Stimulated activated naive CD8-positive, alpha-beta T cell treated with anti-CD3 and anti-CD28 coated beads, Interleukin-15, Interleukin-2, amounts not matched to agents 100 U/mL and 50 U/mL, for 24 hours (primary cell): ENCODE results near the gene PMM1.
A peak's percentile ranks its signal among the peaks of the same experiment; 100 is the strongest.
"Not testable (repeated sequence)": the region's sequence is repeated elsewhere in the genome, so short reads cannot be mapped to it uniquely, and the experiment has no call there.

Experiments
- ATAC-seq: fragments of 150-1000 bp; cut with Tn5 transposase; one replicate; pipeline ENCODE4 v1.10.0; 2021
- DNase-seq: peaks from one replicate; pipeline ENCODE4 v3.0.0; 2021

PMM1 gene

DNA sequence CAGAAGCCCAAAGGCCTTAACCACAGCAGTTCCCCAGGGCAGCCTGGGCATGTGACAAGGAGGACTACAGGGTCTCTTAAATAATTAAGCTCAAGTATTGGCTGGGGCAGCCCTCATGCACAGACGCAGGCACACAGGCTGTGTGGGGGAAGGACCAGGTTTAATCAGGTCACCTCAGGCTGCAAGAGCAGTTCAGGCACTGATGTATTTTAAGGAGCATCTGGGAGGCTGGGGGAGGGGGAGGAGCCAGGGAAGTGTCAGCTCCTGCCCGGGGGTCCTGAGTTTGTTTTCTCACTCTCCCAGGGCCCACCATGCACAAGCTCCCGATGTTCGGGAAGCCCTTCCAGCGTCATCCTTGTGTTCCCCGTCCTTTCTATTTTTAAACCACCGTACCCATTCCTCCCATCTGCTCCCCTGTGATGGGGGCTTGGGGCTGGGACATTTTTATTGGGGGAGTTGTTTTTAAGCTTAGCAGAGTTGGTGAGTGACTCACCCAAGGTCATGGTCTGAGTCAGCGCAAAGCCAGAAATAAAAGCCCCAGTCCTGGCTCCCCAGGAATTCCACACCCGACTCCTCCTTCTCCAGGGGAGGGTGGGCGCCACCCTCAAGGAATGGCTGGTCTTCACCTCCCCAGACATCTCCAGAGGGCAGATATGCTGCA, 26.5 kb downstream of the PMM1 start:
- DNase-seq = no peak
- ATAC-seq = no peak

DNA sequence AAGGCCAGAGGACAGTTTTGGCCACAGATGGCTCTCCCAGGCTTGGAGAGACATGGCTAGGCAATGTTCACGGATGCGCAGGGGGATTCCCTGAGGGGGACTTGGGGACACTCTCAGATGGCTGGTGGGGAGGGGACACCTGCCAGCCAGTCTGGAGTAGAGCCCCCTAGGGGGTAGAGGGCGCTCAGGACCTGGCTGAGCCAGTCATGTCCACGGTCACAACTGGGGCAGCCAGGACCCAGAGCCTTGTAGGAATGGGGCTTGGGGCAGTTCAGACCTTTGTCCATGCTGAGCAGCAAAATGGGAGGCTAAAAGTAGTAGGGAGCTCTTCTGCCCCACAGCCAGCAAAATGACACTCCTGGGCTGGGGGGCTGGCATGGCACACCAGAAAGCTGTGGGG, 27.2 kb downstream of the PMM1 start:
- DNase-seq = no peak
- ATAC-seq = no peak

DNA sequence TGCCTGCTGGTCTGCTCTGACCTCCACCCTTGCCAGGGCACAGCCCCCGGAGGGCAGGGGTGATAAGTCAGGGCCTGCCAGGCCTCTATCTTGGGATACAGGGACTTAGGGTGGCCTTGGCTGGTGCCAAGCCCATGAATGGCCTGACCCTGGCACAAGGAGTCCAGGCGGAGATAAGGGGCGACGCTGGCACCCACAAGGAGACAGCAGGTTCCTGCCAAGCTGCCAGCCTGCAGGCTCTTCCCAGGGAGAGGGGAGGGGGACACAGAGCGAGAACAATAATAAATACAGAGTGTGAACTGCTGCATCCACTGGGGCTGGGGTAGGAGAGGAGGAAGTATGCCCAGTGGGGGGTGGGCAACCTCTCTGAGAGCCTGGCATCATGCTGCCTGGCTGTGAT, 27.9 kb downstream of the PMM1 start:
- no peak for DNase-seq
- ATAC-seq = no peak

DNA sequence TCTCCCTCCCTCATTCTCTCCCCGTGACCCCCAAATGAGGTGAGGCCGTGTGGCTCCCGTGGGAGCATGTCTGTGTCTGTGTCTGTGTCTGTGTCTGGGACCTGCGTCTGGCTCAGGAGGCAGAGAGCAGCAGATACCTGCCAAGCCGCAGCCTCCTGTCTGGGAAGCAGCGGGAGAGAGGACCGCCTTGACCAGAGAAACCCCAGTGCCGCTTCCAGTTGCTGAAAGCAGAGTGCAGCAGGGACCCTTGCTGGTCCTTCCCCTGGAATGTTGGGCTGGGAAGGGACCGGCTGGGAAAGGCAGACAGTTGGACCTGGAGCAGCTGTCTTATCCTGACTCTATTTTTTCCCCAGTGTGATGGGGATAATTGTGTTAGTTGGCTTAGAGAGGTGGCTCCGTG, 28.3 kb downstream of the PMM1 start:
- ATAC-seq (no peak), DNase-seq (no peak)

DNA sequence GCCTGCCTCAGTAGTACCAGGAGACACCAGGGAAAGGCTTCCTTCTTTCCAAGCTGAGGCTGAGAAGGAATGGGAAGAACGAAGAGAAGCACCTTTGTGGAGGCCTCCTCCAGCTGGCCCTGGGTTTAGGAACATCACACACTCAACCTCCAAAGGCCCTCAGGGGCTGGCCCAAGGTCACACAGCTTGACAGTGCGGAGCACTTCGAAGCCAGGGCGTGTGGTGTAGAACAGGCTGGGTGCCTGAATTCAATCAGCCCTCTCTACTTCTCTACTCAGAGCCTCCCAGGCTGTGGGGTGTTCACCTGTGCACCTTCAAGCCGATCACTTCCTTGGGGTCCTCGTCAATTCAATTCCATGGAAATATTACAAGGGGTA, 29.6 kb downstream of the PMM1 start:
- DNase-seq (no peak), ATAC-seq (no peak)

DNA sequence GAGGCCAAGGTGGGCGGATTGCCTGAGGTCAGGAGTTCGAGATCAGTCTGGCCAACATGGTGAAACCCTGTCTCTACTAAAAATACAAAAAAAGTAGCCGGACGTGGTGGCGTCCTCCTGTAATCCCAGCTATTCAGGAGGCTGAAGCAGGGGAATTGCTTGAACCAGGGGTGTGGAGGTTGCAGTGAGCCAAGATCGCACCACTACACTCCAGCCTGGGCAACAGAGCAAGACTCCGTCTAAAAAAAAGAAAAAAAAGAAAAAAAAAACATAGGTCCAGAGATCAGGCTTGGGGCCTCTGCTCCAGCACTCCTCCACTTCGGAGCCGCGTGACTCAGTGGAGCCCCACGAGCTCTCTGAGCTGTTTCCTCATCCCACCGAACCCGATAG, 31.4 kb downstream of the PMM1 start:
- not testable (repeated sequence) for ATAC-seq, DNase-seq

DNA sequence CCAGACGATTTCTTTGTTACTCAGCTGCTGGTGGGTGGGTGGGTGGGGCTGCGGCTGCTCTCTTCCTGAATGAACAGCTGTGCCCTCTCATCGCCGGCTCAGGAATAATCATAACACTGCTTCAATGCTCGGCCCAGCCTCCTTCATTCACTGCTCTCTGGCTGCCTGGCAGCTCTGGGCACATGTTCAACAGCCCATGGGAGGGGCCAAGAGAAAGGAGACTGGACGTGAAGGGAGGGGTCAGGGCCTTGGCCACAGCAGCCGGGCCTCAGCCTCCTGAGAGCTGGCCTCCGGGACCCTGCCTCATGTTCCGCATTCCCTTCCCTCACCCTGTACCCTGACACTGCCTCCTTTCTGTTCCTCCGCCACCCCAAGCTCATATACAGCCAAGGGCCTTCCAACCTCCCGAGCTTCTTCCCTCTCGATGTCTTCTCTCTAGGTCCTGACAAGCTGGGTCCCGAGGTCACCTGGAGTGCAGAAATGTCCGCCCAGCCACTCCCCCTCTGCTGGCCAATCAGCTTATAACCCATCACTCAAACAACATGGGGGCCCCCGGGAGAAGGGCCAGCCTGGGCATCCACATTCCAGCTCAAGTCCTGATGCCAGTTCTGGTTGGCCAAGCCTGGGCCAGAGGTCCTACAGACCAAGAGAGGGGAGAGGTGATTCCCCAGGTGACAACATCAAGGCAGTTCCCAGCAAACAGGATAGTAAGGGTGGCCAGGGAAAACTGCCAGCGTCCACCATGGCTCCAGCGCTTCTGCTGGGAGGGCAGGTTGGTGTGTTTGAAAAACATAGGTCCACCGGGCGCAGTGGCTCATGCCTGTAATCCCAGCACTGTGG, 32.0 kb downstream of the PMM1 start:
- DNase-seq (peak; percentile 12), ATAC-seq (peak; percentile 53)

DNA sequence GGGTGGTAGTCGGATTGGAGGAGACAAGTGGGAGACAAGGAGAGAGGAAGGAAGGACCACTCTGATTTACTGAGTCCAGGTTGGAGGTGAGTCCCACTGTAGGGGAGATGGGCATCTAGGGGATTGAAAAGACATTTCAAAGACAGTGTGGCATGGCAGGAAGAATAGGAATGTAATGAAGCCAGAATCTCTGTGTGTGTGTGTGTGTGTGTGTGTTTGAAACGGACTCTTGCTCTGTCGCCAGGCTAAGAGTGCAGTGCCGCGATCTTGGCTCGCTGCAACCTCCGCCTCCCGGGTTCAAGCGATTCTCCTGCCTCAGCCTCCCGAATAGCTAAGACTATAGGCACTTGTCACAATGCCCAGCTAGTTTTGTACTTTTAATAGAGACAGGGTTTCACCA, 33.1 kb downstream of the PMM1 start:
- no peak for ATAC-seq
- DNase-seq = no peak

DNA sequence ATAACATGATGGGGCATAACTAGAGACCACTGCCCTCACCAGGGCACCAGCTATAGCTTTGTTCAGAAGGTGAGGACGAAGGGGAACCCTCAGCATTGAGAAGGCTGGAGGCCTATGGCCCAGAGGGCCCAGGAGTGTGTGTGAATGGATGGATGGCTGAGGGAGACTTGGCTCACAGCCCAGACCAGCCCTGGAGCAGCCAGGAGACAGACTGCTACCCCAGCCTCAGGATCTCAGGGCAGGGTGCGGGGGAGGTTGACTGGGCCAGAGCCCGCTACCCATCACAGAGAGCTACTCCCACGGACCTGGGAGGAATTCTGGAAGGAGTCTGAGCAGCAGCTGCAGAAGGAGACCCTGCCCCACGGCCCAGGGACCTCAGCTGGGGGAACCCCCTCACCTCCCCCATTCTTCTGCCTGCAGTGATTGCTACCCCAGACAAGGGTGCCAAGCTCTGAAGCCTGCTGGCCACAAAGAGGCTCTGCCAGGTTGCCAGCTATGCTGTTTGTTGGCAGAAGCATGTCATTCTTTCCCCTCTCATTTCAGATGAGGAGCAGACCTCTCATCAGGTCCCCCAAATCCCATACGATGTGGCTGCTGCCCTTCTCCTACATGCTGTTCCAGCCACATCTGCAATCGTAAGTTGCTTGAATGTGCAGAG, 34.2 kb downstream of the PMM1 start:
- no peak for DNase-seq
- no peak for ATAC-seq

DNA sequence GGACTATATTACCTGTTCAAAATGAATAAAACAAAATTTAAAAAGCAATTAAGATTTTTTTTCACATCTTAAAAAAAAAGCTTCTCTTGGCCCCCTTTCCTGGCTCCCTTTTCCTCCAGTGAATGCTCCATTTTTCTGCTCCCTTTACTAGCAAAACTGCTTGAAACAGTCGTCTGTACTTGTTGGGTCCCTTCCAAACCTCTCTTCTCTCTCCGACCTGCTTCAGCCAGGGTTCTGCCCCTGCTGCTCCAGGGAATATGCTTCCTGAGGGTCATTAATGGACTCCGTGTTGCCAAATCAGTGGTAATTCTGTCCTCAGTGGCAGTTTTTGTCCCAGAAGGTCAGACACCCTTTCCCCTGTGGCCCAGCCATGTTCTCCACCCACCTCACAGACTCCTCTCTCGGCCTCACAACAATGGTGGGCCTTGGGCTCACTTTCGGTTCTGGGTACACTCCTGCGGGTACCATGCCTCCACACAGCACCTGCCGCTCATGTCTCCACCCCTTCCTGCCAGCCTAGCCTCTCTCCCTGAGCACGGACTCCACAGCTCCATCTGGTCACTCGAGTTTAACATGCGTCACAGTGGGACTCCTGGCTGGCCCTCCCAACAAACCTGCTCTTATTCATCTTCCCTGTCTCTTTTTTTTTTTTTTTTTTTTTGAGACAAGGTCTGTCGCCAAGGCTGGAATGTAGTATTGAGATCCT, 37.6 kb downstream of the PMM1 start:
- ATAC-seq (no peak), DNase-seq (no peak)

DNA sequence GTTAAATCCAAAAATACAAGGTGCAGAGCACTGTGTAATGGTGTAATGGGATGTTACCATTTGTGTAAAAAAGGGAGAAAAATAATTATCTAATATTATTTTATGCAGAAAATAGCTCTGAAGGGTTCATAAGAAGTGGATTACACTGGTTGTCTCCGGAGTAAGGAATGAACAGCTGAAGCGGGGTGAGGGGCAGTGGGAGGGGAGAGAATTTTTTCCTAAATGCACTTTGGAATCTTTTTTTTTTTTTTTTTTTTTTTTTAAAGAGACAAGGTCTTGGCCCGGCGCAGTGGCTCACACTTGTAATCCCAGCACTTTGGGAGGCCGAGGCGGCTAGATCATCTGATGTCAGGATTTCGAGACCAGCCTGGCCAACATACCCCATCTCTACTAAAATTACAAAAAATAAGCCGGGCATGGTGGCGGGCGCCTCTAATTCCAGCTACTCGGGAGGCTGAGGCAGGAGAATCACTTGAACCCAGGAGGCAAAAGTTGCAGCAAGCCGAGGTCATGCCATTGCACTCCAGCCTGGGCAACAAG, 38.6 kb downstream of the PMM1 start:
- no peak for DNase-seq
- ATAC-seq = no peak

DNA sequence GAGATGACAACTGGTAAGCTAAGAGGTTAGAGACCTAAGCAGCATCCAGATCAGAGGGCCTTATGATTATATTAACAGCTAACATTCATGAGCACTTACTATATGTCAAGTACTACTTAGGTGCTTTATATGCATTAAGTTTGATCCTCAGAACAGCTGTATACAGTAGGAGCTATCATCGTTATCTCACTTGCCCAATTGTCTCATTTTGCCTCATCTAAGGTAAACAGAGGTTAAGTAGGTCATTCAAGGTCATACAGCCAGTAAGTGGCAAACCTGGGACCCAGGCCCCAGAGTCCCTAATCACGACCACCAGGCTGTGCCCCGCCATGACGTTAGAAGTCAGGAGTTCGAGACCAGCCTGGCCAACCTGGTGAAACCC, 40.8 kb downstream of the PMM1 start:
- ATAC-seq = no peak
- DNase-seq = no peak

DNA sequence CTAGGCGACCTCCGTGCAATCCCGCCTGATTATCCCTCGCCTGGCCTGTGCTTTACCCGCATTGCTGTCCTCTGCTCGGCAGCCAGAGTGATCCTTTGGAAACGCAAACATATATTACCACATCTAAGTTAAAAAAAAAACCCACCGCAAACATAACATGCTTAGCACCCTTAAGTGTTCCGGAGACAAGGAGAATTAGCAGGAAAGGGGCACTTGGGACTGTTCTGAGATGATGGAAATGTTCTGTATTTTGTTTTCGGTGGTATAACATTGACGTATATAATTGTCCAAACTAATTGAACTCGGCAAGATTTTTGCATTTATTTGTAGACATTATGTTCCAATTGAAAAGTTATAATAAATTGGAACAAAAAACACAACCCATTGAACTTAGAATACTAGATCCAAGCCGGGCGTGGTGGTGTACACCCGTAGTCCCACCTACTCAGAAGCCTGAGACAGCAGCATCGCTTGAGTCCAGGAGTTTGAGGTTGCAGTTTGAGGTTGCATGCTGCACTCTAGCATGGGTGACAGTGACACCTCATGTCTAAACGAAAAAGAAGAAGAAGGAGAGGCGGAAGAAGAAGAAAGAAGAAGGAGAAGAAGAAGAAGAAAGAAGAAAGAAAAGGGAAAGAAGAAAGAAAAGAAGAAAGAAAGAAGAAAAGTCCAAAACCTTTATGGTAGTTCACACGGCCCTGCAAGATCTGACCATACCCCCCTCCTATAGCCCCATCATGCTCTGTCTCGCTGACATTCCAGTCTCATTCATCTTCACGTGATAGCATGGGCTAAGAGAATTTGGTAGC, 44.8 kb downstream of the PMM1 start:
- DNase-seq = no peak
- ATAC-seq = no peak

DNA sequence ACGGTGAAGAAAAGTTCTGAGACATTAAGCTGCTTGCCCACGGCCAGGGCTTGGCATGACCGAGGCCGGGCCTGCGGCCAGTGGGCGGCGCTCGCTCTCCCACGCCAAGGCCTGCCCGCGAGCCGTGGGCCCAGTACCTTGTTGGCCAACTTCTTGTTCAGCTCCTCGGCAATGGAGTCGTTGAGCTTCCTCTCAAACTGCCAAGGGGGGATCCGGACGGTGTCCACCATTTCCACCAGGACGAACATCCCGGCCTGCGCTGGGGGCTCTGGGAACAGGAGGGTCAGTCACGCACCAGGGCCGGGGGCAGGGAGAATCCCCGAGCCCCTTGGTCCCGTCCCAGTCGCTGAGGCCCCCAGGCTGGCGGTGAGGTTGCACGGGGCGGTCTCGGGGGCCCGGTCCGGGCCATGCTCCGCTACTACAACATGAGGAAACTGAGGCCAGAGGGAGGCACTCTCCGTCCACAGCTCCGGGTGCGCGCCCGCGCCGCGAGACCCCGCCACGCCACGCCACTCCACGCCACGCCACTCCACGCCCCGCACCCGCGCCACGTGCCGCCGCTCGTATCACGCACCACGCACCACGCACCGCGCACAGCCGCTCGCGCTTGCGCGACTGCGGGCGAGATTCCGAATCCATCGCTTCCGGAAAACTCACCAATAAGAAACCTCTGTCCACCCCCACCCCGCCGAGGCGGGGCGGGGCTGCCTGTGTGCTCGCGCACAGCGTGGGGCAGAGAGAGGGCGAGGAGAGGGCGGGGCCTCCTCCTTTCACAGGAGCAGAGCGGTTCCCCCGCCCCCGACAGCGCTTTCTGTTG, 45.6 kb downstream of the PMM1 start, which contains the start of gene POLR3H:
TSS of gene POLR3H (minus strand) at position 617 of the 817 bp plus-strand sequence. CDS start at position 248, 369 bp downstream.
- peak; percentile 98 for DNase-seq

DNA sequence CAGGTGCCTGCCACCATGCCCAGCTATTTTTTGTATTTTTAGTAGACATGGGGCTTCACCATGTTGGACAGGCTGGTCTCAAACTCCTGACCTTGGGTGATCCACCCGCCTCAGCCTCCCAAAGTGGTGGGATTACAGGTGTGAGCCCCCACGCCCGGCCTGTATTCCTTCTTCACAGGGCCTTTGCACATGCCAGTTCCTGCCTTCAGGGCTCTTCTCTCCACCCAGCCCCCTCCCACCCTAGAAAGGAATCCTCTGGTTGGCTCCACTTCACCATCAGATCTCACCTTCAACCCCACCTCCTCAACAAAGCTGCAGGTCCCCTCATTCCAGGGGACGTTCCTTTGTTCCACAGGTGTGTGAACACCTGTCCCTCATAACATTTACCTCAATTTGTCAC, 47.4 kb downstream of the PMM1 start:
- DNase-seq (no peak), ATAC-seq (no peak)

More for the DNA sequence above, 45.6 kb downstream of the PMM1 start, which contains the start of gene POLR3H:
- ATAC-seq = peak; percentile 99

DNA sequence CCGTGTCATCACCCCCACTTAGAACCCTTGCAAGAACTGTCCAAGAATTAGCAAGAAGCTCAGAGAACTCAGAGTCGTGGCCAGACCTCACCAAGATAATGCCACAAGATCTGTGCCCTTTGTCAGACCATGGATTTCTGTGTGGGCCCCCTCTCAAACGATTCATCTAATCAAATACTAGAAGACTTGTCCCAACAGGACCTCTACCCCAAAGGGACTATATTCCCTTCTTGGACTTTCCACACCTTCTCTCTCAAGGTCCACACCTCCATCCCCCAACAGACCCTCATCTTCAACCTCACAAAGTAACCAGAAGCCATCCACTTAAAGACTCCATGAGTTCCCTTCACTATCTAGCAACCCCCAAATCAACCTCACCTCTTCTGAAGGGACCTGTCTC, 48.2 kb downstream of the PMM1 start:
- ATAC-seq = no peak
- DNase-seq = no peak

DNA sequence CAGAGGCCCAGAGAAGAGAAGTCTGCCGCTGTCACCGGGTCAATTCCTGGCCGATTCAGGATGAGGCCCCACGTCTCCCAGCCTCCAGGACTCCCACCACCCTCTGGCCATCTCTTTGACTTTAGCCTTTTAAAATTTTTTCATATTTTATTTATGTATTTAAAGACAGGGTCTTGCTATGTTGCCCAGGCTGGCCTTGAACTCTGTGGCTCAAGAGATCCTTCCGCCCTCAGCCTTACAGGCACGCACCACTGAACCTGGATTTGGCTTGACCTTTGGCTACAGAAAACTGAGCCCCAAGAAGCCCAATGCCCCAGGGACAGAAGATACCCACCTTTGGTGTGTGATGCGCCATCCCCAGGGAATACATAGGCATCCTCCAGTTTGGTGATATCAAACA, 49.3 kb downstream of the PMM1 start:
- no peak for ATAC-seq
- no peak for DNase-seq

DNA sequence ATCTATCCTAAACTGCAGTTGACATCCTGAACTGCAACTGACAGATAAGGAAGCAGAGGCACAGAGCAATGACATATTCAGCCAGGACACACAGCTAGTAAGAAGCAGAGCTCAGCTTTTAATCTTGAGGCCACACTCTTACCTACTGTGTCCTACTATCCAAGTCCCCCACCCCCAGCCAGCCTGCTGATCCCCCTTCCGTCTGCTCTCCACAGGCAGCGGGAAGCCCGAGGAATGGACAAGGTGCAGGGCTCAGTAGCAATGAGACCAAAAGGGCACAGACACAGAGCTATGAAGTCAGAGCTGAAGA, 49.7 kb downstream of the PMM1 start:
- no peak for DNase-seq
- ATAC-seq = no peak

DNA sequence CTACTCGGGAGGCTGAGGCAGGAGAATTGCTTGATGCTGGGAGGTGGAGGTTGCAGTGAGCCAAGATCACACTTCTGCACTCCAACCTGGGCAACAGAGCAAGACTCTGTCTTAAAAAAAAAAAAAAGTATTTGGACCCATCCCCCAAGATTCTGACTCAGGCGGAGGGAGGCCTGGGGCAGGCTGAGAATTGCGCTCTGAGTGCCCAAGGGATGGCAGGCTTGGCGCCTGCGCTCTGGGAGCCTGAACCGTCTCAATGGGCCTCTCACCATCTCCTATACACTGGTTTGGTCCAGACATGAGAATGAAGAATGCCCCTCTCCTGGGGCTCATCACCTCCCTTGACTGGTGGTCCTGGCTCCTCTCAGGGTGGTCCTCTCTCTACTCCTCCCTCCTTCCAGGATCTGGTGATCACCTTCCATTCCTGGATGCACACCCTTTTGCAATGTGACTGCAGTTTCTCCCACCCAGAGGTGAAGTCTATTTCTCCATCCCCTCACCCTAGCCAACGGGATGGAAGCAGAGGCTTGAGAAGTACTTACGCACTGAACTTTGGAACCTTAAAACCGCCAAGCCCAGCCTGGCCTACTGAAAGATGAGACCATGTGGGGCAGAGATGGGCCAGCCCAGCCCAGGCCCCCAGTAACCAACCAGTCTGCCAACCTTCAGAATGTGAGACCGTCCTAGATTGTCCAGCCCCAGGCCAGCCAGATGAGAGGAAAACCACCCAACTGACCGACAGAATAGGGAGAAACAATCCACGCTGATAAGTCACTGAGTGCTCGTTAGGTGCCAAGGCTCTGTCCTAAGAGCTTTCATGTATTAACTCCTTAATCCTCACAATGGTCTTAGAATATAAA, 50.3 kb downstream of the PMM1 start:
- ATAC-seq (no peak), DNase-seq (no peak)

DNA sequence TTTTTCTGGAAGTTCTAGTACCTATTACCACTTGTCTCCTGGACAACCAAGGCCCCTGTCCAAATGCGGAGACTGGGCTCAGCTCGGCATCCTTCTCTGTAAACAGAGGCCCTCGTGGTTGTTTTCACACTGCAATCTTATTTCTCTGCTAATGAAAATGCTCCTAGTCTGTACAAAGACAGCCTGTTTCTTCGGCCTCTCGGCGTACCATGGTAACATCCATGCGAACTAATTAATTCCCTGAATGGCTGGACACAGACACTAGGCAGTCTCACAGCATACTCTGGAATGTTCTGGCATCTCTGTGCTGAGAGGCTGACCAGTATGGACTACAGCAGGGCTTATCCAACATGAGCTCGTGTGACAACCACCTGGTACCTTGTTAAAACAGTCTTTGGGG, 51.1 kb downstream of the PMM1 start:
- ATAC-seq (no peak), DNase-seq (no peak)
